CD4-positive, alpha-beta T cell treated with Interleukin-17A for 4 hours (primary cell): ENCODE data around the gene OR8B12.
"Not testable (repeated sequence)": the region's sequence is repeated elsewhere in the genome, so short reads cannot be mapped to it uniquely, and the experiment has no call there.

Experiments
- DNase-seq: peaks from one replicate; pipeline ENCODE4 v3.0.0-alpha.2; 2020; ENCODE audit warnings: mixed read lengths

The OR8B12 gene

GRCh38 chr11:124519850-124520549 is 23.5 kb downstream of the OR8B12 start:
- DNase-seq = no peak

GRCh38 chr11:124518989-124519451 is 24.4 kb downstream of the OR8B12 start:
- no peak for DNase-seq

GRCh38 chr11:124517314-124517713 is 26.1 kb downstream of the OR8B12 start:
- no peak for DNase-seq

GRCh38 chr11:124514675-124515074 is 28.8 kb downstream of the OR8B12 start:
- not testable (repeated sequence) for DNase-seq

- DNase-seq = no peak
Observed at GRCh38 chr11:124514131-124514530, 29.3 kb downstream of the OR8B12 start.

GRCh38 chr11:124511745-124512144 is 31.7 kb downstream of the OR8B12 start:
- DNase-seq = no peak

GRCh38 chr11:124510279-124510678 is 33.2 kb downstream of the OR8B12 start:
- no peak for DNase-seq

GRCh38 chr11:124499711-124500110 is 43.7 kb downstream of the OR8B12 start:
- DNase-seq = no peak

GRCh38 chr11:124493016-124493655 is 50.3 kb downstream of the OR8B12 start:
- DNase-seq = no peak
